Right lobe of liver (tissue), 4 donors: Measurements from ENCODE around the gene GPS2.

ENCODE experiments used
- CTCF ChIP-seq, 4 donors: fragments of 200-600 bp in 3 of 4; fragments of 450-650 bp in 1 of 4; IDR thresholded peaks; one replicate each; pipeline versions ENCODE4 v1.5.1 to v1.8.0; 2016 to 2022; ENCODE audit warnings: antibody characterized with exemption in 4 of 4, mild to moderate bottlenecking in 2 of 4
- POLR2A ChIP-seq: fragments of 450-650 bp; IDR thresholded peaks from one replicate; pipeline ENCODE4 v1.6.1; 2017; ENCODE audit warnings: antibody characterized with exemption, mild to moderate bottlenecking
- donor health status: DM: no; HTN: no; CAD: no.
- donor health status: DM: no; HTN: no; CAD: no.
- donor health status: DM: no; HTN: yes; CAD: no.

GRCh38 chr17:7304179-7304578 lies 11.0 kb downstream of the GPS2 start:
- TF ChIP-seq CTCF (IDR thresholded peaks at IDR 0.05) (no peak), POLR2A (no peak)
